H1 (cell line): ENCODE data around the gene MIPOL1. TPM values are rescaled to one million over a fixed set of nuclear protein-coding genes. Genes with fewer than 3 reads are reported as not detected.
A peak's percentile ranks its signal among the peaks of the same experiment; 100 is the strongest.

Experiments
- CTCF ChIA-PET: fragments of 300-600 bp; sonication (Branson Sonifier 250); formaldehyde crosslinking; loops from one replicate; lab custom pipeline; 2021; ENCODE audit not compliant: partially characterized antibody; lab: Charles Lee
- POLR2A ChIA-PET: fragments of 300-600 bp; sonication (Branson Sonifier 250); formaldehyde crosslinking; loops from one replicate; lab custom pipeline; 2021; ENCODE audit warnings: inconsistent platforms; ENCODE audit not compliant: partially characterized antibody; lab: Charles Lee
- DNase-seq, 2 experiments: peaks; one replicate each; pipeline versions ENCODE4 v3.0.0 to v3.0.0-alpha.2; 2010 to 2022; ENCODE audit warnings: low spot score in 2 of 2, low read depth in 1 of 2, mixed read lengths in 1 of 2
- FAIRE-seq: peaks from 2 replicates; lab custom pipeline; 2011; peaks lifted over from hg19 to GRCh38; lab: Jason Lieb, UNC
- H2AFZ ChIP-seq: 2 replicates; pipeline ENCODE4 v1.8.1; 2012; ENCODE audit warnings: low read length, inconsistent platforms
- H2AK5ac ChIP-seq: 2 replicates; pipeline ENCODE4 v1.6.1; 2013; ENCODE audit warnings: low read depth, low read length
- H2BK120ac ChIP-seq: replicated peaks from 2 replicates; pipeline ENCODE3; 2013; ENCODE audit warnings: low read depth, low read length, inconsistent platforms
- H2BK12ac ChIP-seq: 2 replicates; pipeline ENCODE4 v1.6.1; 2013; ENCODE audit warnings: low read depth, low read length
- H2BK15ac ChIP-seq: 2 replicates; pipeline ENCODE4 v1.6.1; 2013; ENCODE audit warnings: low read length
- H2BK20ac ChIP-seq: 2 replicates; pipeline ENCODE4 v1.6.1; 2013; ENCODE audit warnings: low read length
- H2BK5ac ChIP-seq: 2 replicates; pipeline ENCODE4 v1.6.1; 2013; ENCODE audit warnings: low read depth, low read length
- H3K14ac ChIP-seq: 2 replicates; pipeline ENCODE4 v1.6.1; 2013; ENCODE audit warnings: inconsistent platforms; ENCODE audit not compliant: insufficient read length
- H3K18ac ChIP-seq: 2 replicates; pipeline ENCODE4 v1.6.1; 2013; ENCODE audit warnings: low read length; ENCODE audit errors: extremely low read depth
- H3K23ac ChIP-seq: 2 replicates; pipeline ENCODE4 v1.6.1; 2013; ENCODE audit warnings: inconsistent platforms; ENCODE audit not compliant: insufficient read length
- H3K23me2 ChIP-seq: 2 replicates; pipeline ENCODE4 v1.6.1; 2013; ENCODE audit warnings: low read depth, low read length
- H3K27ac ChIP-seq: 2 replicates; pipeline ENCODE4 v1.6.1; 2011; ENCODE audit warnings: low read depth, low read length, inconsistent platforms
- H3K27me3 ChIP-seq, 4 experiments: replicated peaks in 1 of 4; 1 replicate in 1 of 4; 2 replicates in 3 of 4; pipeline versions ENCODE4 v1.6.1 to v1.8.1; 2011 to 2013; ENCODE audit warnings: low read length in 3 of 4, mild to moderate bottlenecking in 3 of 4, inconsistent platforms in 2 of 4, mixed read lengths in 2 of 4, moderate library complexity in 1 of 4; ENCODE audit not compliant: control insufficient read depth in 3 of 4, insufficient read depth in 3 of 4; ENCODE audit errors: extremely low read depth in 1 of 4
- H3K36me3 ChIP-seq, 4 experiments: 2 replicates each; pipeline versions ENCODE4 v1.6.1 to v1.8.1; 2011 to 2013; ENCODE audit warnings: mild to moderate bottlenecking in 4 of 4, low read length in 3 of 4, moderate library complexity in 2 of 4, control low read depth in 1 of 4, inconsistent platforms in 1 of 4; ENCODE audit not compliant: insufficient read depth in 4 of 4, control insufficient read depth in 2 of 4
- H3K4ac ChIP-seq: replicated peaks from 2 replicates; pipeline ENCODE3; 2013; ENCODE audit warnings: low read length, low read depth, mixed read lengths, inconsistent platforms; ENCODE audit not compliant: insufficient read length
- H3K4me1 ChIP-seq, 4 experiments: replicated peaks in 1 of 4; 1 replicate in 1 of 4; 2 replicates in 3 of 4; pipeline versions ENCODE4 v1.6.1 to v1.8.1; 2011 to 2013; ENCODE audit warnings: low read length in 3 of 4, inconsistent platforms in 2 of 4, mixed read lengths in 1 of 4; ENCODE audit not compliant: insufficient read depth in 4 of 4, control insufficient read depth in 3 of 4
- H3K4me2 ChIP-seq, 2 experiments: 2 replicates each; pipeline versions ENCODE4 v1.6.1 to v1.8.1; 2011 to 2013; ENCODE audit warnings: low read depth in 2 of 2, low read length in 2 of 2, control low read depth in 1 of 2, inconsistent platforms in 1 of 2, mild to moderate bottlenecking in 1 of 2; ENCODE audit not compliant: insufficient read depth in 1 of 2
- H3K4me3 ChIP-seq, 4 experiments: fragments of 200-600, 300-600 bp in 1 of 4; sonication (generic), shearing (Covaris generic), sonication (Bioruptor Twin) in 1 of 4; 2 replicates each; pipeline versions ENCODE4 v1.5.1 to v1.8.1; 2011 to 2016; ENCODE audit warnings: low read length in 4 of 4, low read depth in 3 of 4, control low read depth in 2 of 4, inconsistent platforms in 2 of 4, mild to moderate bottlenecking in 2 of 4, mixed read lengths in 1 of 4, moderate library complexity in 1 of 4; ENCODE audit not compliant: insufficient read depth in 2 of 4; ENCODE audit errors: extremely low read depth in 1 of 4
- H3K56ac ChIP-seq: replicated peaks from 2 replicates; pipeline ENCODE3; 2013; ENCODE audit warnings: low read depth, mild to moderate bottlenecking, mixed read lengths, low read length, inconsistent platforms; ENCODE audit not compliant: insufficient read length
- H3K79me1 ChIP-seq: 2 replicates; pipeline ENCODE4 v1.6.1; 2013; ENCODE audit warnings: low read depth, low read length, control low read depth
- H3K79me2 ChIP-seq, 2 experiments: 2 replicates each; pipeline versions ENCODE4 v1.6.1 to v1.8.1; 2012 to 2013; ENCODE audit warnings: low read length in 2 of 2, mild to moderate bottlenecking in 2 of 2, inconsistent platforms in 1 of 2; ENCODE audit not compliant: insufficient read depth in 2 of 2, control insufficient read depth in 1 of 2
- H3K9ac ChIP-seq, 4 experiments: replicated peaks in 1 of 4; 1 replicate in 1 of 4; 2 replicates in 3 of 4; pipeline versions ENCODE4 v1.6.1 to v1.8.1; 2011 to 2013; ENCODE audit warnings: low read depth in 3 of 4, low read length in 3 of 4, control low read depth in 2 of 4, mild to moderate bottlenecking in 2 of 4, moderate library complexity in 2 of 4, inconsistent platforms in 1 of 4; ENCODE audit errors: extremely low read depth in 1 of 4
- H3K9me3 ChIP-seq, 2 experiments: 2 replicates each; pipeline versions ENCODE4 v1.6.1 to v1.8.1; 2012 to 2013; ENCODE audit warnings: mild to moderate bottlenecking in 2 of 2, moderate library complexity in 2 of 2, control low read depth in 1 of 2, inconsistent platforms in 1 of 2, low read depth in 1 of 2, low read length in 1 of 2, mixed read lengths in 1 of 2; ENCODE audit not compliant: insufficient read depth in 2 of 2
- H4K20me1 ChIP-seq, 2 experiments: replicated peaks in 1 of 2; 2 replicates each; pipeline versions ENCODE3 to v1.8.1; 2011 to 2013; ENCODE audit warnings: inconsistent platforms in 2 of 2, low read length in 2 of 2, mild to moderate bottlenecking in 1 of 2; ENCODE audit not compliant: insufficient read depth in 2 of 2, control insufficient read depth in 1 of 2
- H4K5ac ChIP-seq: 2 replicates; pipeline ENCODE4 v1.6.1; 2013; ENCODE audit warnings: low read length, low read depth, mixed read lengths, inconsistent platforms; ENCODE audit not compliant: insufficient read length
- H4K8ac ChIP-seq: 2 replicates; pipeline ENCODE4 v1.8.0; 2013; ENCODE audit warnings: mild to moderate bottlenecking, moderate library complexity, low read length, inconsistent platforms; ENCODE audit not compliant: insufficient read depth; ENCODE audit errors: extremely low read depth
- H4K91ac ChIP-seq: replicated peaks from 2 replicates; pipeline ENCODE3; 2013; ENCODE audit warnings: low read length, mixed read lengths, inconsistent platforms; ENCODE audit not compliant: insufficient read length
- NANOG ChIP-seq: IDR thresholded peaks from 2 replicates; pipeline ENCODE4 v1.6.1; 2011; ENCODE audit warnings: low read length, low read depth, mild to moderate bottlenecking, inconsistent platforms; ENCODE audit not compliant: insufficient read depth, poor library complexity, severe bottlenecking
- RAD21 ChIP-seq, 2 experiments: IDR thresholded peaks in 1 of 2; conservative IDR thresholded peaks in 1 of 2; 2 replicates each; pipeline ENCODE4 v1.6.1; 2011; ENCODE audit warnings: low read depth in 2 of 2, low read length in 2 of 2, improper control_type of control experiment in 1 of 2, inconsistent platforms in 1 of 2, mild to moderate bottlenecking in 1 of 2, moderate library complexity in 1 of 2
- WGBS, 2 experiments: shearing (Covaris generic) in 1 of 2; methylation state at CpG; one replicate each; pipeline versions ENCODE4 v1.1.6 to v1.1.7; 2013 to 2015; ENCODE audit warnings: low lambda C conversion rate in 2 of 2, mixed read lengths in 2 of 2, inconsistent platforms in 1 of 2, low coverage in 1 of 2, missing lambda C conversion rate in 1 of 2; ENCODE audit not compliant: insufficient replicate concordance in 2 of 2, insufficient coverage in 1 of 2, insufficient read length in 1 of 2; ENCODE audit errors: extremely low coverage in 1 of 2, missing lambda C conversion rate in 1 of 2; 5-methylcytosine and 5-hydroxymethylcytosine counted together
- polyA plus RNA-seq, 7 experiments: library from polyadenylated mRNA; depleted of rRNA in 3 of 7; stranded (reverse) in 5 of 7; unstranded in 2 of 7; fragments of >200 nt in 5 of 7; fragments of 200-250 nt in 2 of 7; gene quantifications; 1 replicate in 5 of 7; 2 replicates in 1 of 7; 4 replicates in 1 of 7; pipeline versions ENCODE4 v1.2.1 to v1.2.3, GENCODE V29; 2011 to 2013; ENCODE audit warnings: missing spikeins in 2 of 7, mixed read lengths in 2 of 7
- total RNA-seq: library from RNA; stranded (reverse); fragmentation: NEBNext Ultra II Directional; extraction: Animal tissue kit (Norgen Biotek cat#: 25700); gene quantifications from 2 replicates; pipeline ENCODE4 v1.2.1, GENCODE V29; 2021

The MIPOL1 gene
- total and polyA plus RNA-seq, 2 of the 8 experiments (the other 6 are each of a cell fraction or from before 2014, with no cell fraction given) = 2.8 to 23.9 TPM

- TF ChIP-seq NANOG = no peak
- TF ChIP-seq RAD21 (IDR thresholded peaks at IDR 0.05 in 1 of 2, conservative IDR thresholded peaks at IDR 0.05 in 1 of 2; ENCODE audit: low read depth in 2 of 2, low read length in 2 of 2) = 0 out of 4 replicates have a peak, but pooled peaks of 1 of the 2 experiments have one; percentile 7
- peak; percentile 60 for FAIRE-seq
- CTCF ChIA-PET = interaction anchor here (0.6 to 1.6 kb wide), 4 partner anchors 22 to 230 kb away, joined by 3 to 5 read pairs (median 3); no protein-coding TSS in a partner anchor
These were observed 26.1 kb upstream of the MIPOL1 start for GRCh38 chr14:37171678-37172023.

More at GRCh38 chr14:37171678-37172023, 26.1 kb upstream of the MIPOL1 start:
- peak overlapping the region; percentile 85 to 96 (median 92) for H3K9ac ChIP-seq
- H3K4ac ChIP-seq = no peak overlapping the region
- peak overlapping the region; percentile 98; the same call in 1 of the 2 replicates for H4K8ac ChIP-seq
- H3K4me1 ChIP-seq = peaks cover 4 to 21% (median 13%) of the 10 kb centered on the region in 4 experiments; a peak in 5 of 7 replicates
- H2BK5ac ChIP-seq = no peak overlapping the region
- no peak overlapping the region for H3K23ac ChIP-seq
- H3K18ac ChIP-seq = no peak overlapping the region; the same call in 1 of the 2 replicates
- no peak for DNase-seq
- H3K23me2 ChIP-seq = peaks cover 3% of the 10 kb centered on the region
- no peak overlapping the region for H2BK12ac ChIP-seq
- no peaks in the 10 kb centered on the region for H4K20me1 ChIP-seq
- H4K91ac ChIP-seq = peak overlapping the region; percentile 34
- WGBS, 2 experiments = 2% methylated on average over 6 of the region's 6 CpGs; no CpG with 5 or more reads in 1 of the 2 experiments
- no peak overlapping the region for H3K14ac ChIP-seq
- no peak overlapping the region for H2BK20ac ChIP-seq
- no peak overlapping the region for H2BK15ac ChIP-seq
- peak overlapping the region; percentile 47 for H2BK120ac ChIP-seq
- peak overlapping the region; percentile 21 for H3K56ac ChIP-seq
- POLR2A ChIA-PET = interaction anchor here (0.9 to 1.8 kb wide), 9 partner anchors 9 to 65 kb away, joined by 3 to 15 read pairs (median 5); partner anchors contain the start of gene MIPOL1
- H4K5ac ChIP-seq = no peak overlapping the region
- H3K4me2 ChIP-seq = peak overlapping the region; percentile 79 to 90
- no peak overlapping the region for H2AK5ac ChIP-seq
- peaks cover 0 to 5% of the 10 kb centered on the region in 2 experiments; a peak in 2 of 4 replicates for H3K79me2 ChIP-seq
- H2AFZ ChIP-seq = peak overlapping the region; percentile 60
- H3K27ac ChIP-seq = peak overlapping the region; percentile 88
- H3K4me3 ChIP-seq = peak overlapping the region; percentile 79 to 89 (median 84)
- no peaks in the 10 kb centered on the region for H3K36me3 ChIP-seq
- H3K27me3 ChIP-seq = no peaks in the 10 kb centered on the region
- H3K9me3 ChIP-seq = no peaks in the 10 kb centered on the region
- no peaks in the 10 kb centered on the region for H3K79me1 ChIP-seq
